ENCODE data around the gene TGFA.

DNA sequence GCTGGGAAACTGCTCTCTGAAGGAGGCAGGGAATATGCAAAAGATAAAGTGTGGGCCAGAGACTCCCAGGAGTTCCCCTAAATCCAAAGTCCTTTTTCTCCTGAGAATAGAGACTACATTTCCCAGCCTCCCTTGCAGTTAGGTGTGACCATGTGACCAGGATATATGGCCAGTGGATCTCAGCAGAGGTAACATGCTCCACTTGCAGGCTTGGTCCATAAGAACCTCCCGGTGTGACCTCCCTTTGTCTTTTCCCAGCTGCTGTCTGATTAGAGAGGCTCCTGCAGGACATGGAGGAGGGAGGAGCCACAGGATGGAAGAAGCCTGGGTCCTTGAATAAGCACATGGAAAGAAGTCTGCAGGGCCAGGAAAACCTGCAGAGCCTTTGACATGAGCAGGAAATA is 76.2 kb downstream of the TGFA start:
- TF ChIP-seq HCFC1 (IDR thresholded peaks at IDR 0.05; ENCODE audit: low read length) (no peak; the same call in none of the 2 replicates), POLR2A (IDR thresholded peaks at IDR 0.05; ENCODE audit: low read depth, low read length) (no peak), RAD21 (IDR thresholded peaks at IDR 0.05; ENCODE audit: insufficient read depth, low read depth, low read length) (no peak), JUNB (IDR thresholded peaks at IDR 0.05) (no peak), EZH2 (IDR thresholded peaks at IDR 0.05; ENCODE audit: borderline replicate concordance, control insufficient read depth, low read depth, low read length) (no peak), EED (IDR thresholded peaks at IDR 0.05; ENCODE audit: low read depth) (no peak), ESRRA (IDR thresholded peaks at IDR 0.05; ENCODE audit: low read length) (no peak), RCOR1 (conservative IDR thresholded peaks at IDR 0.05; ENCODE audit: low read depth, low read length) (no peak)
- TF ChIP-seq, protein P1, sequence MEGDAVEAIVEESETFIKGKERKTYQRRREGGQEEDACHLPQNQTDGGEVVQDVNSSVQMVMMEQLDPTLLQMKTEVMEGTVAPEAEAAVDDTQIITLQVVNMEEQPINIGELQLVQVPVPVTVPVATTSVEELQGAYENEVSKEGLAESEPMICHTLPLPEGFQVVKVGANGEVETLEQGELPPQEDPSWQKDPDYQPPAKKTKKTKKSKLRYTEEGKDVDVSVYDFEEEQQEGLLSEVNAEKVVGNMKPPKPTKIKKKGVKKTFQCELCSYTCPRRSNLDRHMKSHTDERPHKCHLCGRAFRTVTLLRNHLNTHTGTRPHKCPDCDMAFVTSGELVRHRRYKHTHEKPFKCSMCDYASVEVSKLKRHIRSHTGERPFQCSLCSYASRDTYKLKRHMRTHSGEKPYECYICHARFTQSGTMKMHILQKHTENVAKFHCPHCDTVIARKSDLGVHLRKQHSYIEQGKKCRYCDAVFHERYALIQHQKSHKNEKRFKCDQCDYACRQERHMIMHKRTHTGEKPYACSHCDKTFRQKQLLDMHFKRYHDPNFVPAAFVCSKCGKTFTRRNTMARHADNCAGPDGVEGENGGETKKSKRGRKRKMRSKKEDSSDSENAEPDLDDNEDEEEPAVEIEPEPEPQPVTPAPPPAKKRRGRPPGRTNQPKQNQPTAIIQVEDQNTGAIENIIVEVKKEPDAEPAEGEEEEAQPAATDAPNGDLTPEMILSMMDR (IDR thresholded peaks at IDR 0.05 in 2 of 3, conservative IDR thresholded peaks at IDR 0.05 in 1 of 3; ENCODE audit: control insufficient read depth in 2 of 3, extremely low read depth in 1 of 3, insufficient read depth in 1 of 3, low read depth in 3 of 3, low read length in 3 of 3), result no peak
- TF ChIP-seq, protein P2, sequence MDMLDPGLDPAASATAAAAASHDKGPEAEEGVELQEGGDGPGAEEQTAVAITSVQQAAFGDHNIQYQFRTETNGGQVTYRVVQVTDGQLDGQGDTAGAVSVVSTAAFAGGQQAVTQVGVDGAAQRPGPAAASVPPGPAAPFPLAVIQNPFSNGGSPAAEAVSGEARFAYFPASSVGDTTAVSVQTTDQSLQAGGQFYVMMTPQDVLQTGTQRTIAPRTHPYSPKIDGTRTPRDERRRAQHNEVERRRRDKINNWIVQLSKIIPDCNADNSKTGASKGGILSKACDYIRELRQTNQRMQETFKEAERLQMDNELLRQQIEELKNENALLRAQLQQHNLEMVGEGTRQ (IDR thresholded peaks at IDR 0.05; ENCODE audit: borderline replicate concordance, low read depth, low read length), result no peak; the same call in 1 of the 2 replicates
- TF ChIP-seq, protein P3, sequence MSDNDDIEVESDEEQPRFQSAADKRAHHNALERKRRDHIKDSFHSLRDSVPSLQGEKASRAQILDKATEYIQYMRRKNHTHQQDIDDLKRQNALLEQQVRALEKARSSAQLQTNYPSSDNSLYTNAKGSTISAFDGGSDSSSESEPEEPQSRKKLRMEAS (IDR thresholded peaks at IDR 0.05; ENCODE audit: low read depth, low read length), result no peak
